ENCODE data around the gene TTLL5. TPM values are rescaled to one million over a fixed set of nuclear protein-coding genes. Genes with fewer than 3 reads are reported as not detected.
A peak's percentile ranks its signal among the peaks of the same experiment; 100 is the strongest.

Gene TTLL5
- total and polyA plus RNA-seq, 2 of the 13 experiments (the other 11 are each of a cell fraction or from before 2014, with no cell fraction given), result 11.8 to 18.8 TPM

GRCh38 chr14:75648066-75648838, 12.8 kb upstream of the TTLL5 start (continued):
- TF ChIP-seq KIAA2018 (CRISPR knock-in tag; IDR thresholded peaks at IDR 0.05; ENCODE audit: borderline replicate concordance), result no peak
- peak; percentile 59; the same call in 1 of the 2 replicates for TF ChIP-seq KMT2B (CRISPR knock-in tag; IDR thresholded peaks at IDR 0.05)
- peak; percentile 55; the same call in 1 of the 2 replicates for TF ChIP-seq REL (CRISPR knock-in tag; conservative IDR thresholded peaks at IDR 0.05)
- no peak for TF ChIP-seq NFE2 (CRISPR knock-in tag; IDR thresholded peaks at IDR 0.05)
- TF ChIP-seq FOXC1 (CRISPR knock-in tag; IDR thresholded peaks at IDR 0.05; ENCODE audit: borderline replicate concordance), result no peak; the same call in 1 of the 2 replicates
- 0 out of 2 replicates have a peak, but pooled peaks have one; percentile 2 for TF ChIP-seq NFE2L2 (IDR thresholded peaks at IDR 0.05; ENCODE audit: low read length)
- TF ChIP-seq FOXK1 (CRISPR knock-in tag; IDR thresholded peaks at IDR 0.05; ENCODE audit: borderline replicate concordance, low read depth), result peak; percentile 94; the same call in 1 of the 2 replicates
- TF ChIP-seq, protein P1, sequence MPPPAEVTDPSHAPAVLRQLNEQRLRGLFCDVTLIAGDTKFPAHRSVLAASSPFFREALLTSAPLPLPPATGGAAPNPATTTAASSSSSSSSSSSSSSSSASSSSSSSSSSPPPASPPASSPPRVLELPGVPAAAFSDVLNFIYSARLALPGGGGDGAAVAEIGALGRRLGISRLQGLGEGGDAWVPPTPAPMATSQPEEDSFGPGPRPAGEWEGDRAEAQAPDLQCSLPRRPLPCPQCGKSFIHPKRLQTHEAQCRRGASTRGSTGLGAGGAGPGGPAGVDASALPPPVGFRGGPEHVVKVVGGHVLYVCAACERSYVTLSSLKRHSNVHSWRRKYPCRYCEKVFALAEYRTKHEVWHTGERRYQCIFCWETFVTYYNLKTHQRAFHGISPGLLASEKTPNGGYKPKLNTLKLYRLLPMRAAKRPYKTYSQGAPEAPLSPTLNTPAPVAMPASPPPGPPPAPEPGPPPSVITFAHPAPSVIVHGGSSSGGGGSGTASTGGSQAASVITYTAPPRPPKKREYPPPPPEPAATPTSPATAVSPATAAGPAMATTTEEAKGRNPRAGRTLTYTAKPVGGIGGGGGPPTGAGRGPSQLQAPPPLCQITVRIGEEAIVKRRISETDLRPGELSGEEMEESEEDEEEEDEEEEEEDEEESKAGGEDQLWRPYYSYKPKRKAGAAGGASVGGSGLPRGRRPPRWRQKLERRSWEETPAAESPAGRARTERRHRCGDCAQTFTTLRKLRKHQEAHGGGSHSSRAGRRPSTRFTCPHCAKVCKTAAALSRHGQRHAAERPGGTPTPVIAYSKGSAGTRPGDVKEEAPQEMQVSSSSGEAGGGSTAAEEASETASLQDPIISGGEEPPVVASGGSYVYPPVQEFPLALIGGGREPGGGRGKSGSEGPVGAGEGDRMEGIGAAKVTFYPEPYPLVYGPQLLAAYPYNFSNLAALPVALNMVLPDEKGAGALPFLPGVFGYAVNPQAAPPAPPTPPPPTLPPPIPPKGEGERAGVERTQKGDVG (CRISPR knock-in tag; IDR thresholded peaks at IDR 0.05; ENCODE audit: borderline replicate concordance), result peak; percentile 77; the same call in 1 of the 2 replicates
- TF ChIP-seq TRIM22 (IDR thresholded peaks at IDR 0.05), result no peak
- TF ChIP-seq ISL2 (CRISPR knock-in tag; IDR thresholded peaks at IDR 0.05), result peak; percentile 96
- TF ChIP-seq CEBPG (CRISPR knock-in tag; IDR thresholded peaks at IDR 0.05), result peak; percentile 95
- no peak for TF ChIP-seq PAWR (CRISPR knock-in tag; IDR thresholded peaks at IDR 0.05; ENCODE audit: borderline replicate concordance)
- no peak for TF ChIP-seq ZNF562 (CRISPR knock-in tag; IDR thresholded peaks at IDR 0.05; ENCODE audit: borderline replicate concordance)
- no peak for TF ChIP-seq RAD51 (IDR thresholded peaks at IDR 0.05; ENCODE audit: borderline replicate concordance)
- TF ChIP-seq ZNF546 (CRISPR knock-in tag; conservative IDR thresholded peaks at IDR 0.05), result no peak
- TF ChIP-seq XRCC5 (optimal IDR thresholded peaks at IDR 0.05; ENCODE audit: low read length), result peak; percentile 70
- peak; percentile 40; the same call in 1 of the 2 replicates for TF ChIP-seq SIN3A (IDR thresholded peaks at IDR 0.05; ENCODE audit: borderline replicate concordance, low read depth, low read length)
